PFSK-1 (cell line): Measurements from ENCODE around the gene GPR3.
A peak's percentile ranks its signal among the peaks of the same experiment; 100 is the strongest.

Experiments used
- FOXP2 ChIP-seq: optimal IDR thresholded peaks from 2 replicates; pipeline ENCODE3; 2011; ENCODE audit warnings: borderline replicate concordance, control low read depth, inconsistent platforms; ENCODE audit not compliant: insufficient read depth; ENCODE audit errors: extremely low read length, extremely low read depth
- POLR2AphosphoS5 ChIP-seq: IDR thresholded peaks from 2 replicates; pipeline ENCODE4 v1.6.1; 2012; ENCODE audit warnings: low read depth, mild to moderate bottlenecking, control low read depth, low read length, moderate library complexity
- SIN3A ChIP-seq: IDR thresholded peaks from 2 replicates; pipeline ENCODE4 v1.6.1; 2012; ENCODE audit warnings: mild to moderate bottlenecking, low read length, moderate library complexity, borderline replicate concordance; ENCODE audit not compliant: insufficient read depth
- TAF1 ChIP-seq: IDR thresholded peaks from 2 replicates; pipeline ENCODE4 v1.6.1; 2012; ENCODE audit warnings: low read length, control low read depth, borderline replicate concordance; ENCODE audit not compliant: insufficient read depth
- TF ChIP-seq, protein P1 (sequence below), 2 experiments: IDR thresholded peaks; 2 replicates each; pipeline versions ENCODE4 v1.6.1 to v1.8.0; 2011 to 2012; ENCODE audit warnings: low read depth in 2 of 2, low read length in 2 of 2, control low read depth in 1 of 2, inconsistent platforms in 1 of 2, mild to moderate bottlenecking in 1 of 2, moderate library complexity in 1 of 2; ENCODE audit not compliant: insufficient read depth in 1 of 2

Gene GPR3

DNA sequence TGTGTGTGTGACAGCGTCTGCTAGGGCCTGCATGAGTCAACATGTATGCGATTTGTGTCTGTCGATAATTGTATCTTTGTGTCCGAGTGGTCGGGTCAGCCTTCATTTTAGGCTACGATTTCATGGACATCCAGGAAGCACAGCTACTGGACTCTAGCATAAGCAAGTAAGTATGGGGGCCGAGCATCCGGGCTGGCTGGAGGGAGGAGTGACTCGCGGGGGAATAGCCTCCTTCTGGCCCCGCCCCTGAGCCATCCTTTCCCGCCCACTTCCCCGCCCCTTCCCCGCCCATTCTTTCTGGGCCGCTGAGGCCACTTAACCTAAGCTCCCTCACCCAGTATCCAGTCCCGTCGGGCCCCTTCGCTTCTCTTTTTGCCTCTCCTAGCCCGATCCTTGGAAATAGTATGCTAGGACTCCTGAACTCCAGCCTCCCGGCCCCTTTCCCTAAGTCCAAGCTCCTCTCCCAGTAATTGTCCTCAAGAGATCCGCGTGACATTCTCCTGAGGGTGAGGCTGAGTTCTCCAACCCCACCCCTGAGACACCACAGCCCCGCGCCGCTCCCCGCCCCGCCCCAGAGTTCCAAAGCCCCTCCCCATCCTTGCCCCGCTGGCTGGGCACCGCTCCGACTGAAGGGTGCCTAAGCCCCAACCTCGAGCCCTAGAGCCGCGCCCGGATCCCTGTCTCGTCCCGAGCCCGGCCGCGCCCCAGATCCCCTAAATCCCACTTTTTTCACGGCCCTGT, 26.9 kb upstream of the GPR3 start:
- TF ChIP-seq POLR2AphosphoS5, result peak; percentile 66
- 0 out of 2 replicates have a peak, but pooled peaks have one; percentile 29 for TF ChIP-seq TAF1
- TF ChIP-seq FOXP2, result no peak
- TF ChIP-seq, protein P1, sequence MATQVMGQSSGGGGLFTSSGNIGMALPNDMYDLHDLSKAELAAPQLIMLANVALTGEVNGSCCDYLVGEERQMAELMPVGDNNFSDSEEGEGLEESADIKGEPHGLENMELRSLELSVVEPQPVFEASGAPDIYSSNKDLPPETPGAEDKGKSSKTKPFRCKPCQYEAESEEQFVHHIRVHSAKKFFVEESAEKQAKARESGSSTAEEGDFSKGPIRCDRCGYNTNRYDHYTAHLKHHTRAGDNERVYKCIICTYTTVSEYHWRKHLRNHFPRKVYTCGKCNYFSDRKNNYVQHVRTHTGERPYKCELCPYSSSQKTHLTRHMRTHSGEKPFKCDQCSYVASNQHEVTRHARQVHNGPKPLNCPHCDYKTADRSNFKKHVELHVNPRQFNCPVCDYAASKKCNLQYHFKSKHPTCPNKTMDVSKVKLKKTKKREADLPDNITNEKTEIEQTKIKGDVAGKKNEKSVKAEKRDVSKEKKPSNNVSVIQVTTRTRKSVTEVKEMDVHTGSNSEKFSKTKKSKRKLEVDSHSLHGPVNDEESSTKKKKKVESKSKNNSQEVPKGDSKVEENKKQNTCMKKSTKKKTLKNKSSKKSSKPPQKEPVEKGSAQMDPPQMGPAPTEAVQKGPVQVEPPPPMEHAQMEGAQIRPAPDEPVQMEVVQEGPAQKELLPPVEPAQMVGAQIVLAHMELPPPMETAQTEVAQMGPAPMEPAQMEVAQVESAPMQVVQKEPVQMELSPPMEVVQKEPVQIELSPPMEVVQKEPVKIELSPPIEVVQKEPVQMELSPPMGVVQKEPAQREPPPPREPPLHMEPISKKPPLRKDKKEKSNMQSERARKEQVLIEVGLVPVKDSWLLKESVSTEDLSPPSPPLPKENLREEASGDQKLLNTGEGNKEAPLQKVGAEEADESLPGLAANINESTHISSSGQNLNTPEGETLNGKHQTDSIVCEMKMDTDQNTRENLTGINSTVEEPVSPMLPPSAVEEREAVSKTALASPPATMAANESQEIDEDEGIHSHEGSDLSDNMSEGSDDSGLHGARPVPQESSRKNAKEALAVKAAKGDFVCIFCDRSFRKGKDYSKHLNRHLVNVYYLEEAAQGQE (IDR thresholded peaks at IDR 0.05; ENCODE audit: insufficient read depth in 1 of 2, low read depth in 2 of 2, low read length in 2 of 2), result no peak

DNA sequence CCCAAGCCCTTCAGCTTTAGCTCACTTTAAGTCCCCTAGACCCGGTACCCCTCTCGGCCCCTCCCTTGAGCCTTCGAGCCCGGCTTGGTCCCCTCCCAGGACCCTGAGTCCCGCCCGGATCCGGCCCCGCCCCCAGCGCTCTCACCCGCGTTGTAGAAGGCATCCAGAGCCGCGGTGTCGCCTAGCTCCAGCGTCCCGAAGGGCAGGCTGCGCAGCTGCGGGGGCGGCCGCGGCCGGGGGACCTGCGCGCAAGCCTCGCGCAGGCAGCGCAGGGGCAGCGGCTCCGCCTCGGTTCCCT, 26.4 kb upstream of the GPR3 start:
- no peak for TF ChIP-seq POLR2AphosphoS5
- no peak for TF ChIP-seq TAF1
- TF ChIP-seq FOXP2, result peak; percentile 10
- TF ChIP-seq SIN3A, result no peak
- TF ChIP-seq, protein P1 (IDR thresholded peaks at IDR 0.05; ENCODE audit: insufficient read depth in 1 of 2, low read depth in 2 of 2, low read length in 2 of 2), result no peak

DNA sequence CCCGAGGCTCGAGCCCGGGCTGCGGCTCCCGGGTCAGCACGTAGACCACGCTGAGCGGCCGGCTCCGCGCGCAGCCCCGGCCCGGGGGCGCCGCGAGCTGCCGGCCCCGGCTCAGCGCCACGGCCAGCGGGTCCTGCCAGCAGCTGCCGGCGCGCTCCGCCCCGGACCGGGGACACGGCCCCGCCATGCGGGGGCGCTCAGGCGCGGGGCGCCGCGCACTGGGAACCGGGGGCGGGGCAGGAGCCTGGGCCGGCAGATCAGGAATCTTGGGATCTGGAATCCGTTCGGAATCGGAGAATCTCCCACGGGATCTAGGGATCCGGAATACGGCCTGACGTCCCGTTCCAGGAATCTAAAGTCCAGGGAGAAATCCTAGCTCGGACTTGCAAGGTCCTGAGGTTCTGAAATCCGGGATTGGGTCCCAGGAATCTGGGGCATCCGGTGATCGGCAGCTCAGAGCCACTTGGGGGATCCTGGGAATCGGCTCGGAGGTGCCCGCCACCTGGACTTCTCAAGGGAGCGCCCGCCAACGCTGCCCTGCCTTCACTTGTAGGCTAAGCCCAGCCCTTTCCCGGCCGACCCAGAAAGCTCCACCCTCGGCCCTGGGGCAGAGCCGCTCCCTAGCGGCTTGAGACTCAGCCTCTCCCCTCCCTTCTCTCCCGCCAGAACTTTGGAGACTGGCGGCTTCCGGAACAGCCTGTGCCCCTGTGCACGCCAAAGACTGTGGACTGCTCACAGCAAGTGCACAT, 25.8 kb upstream of the GPR3 start, which contains the start of gene MAP3K6:
Gene MAP3K6, minus strand, starts transcription at position 551 of the 749 bp plus-strand sequence. Its CDS starts 364 bp downstream, at position 187.
- no peak for TF ChIP-seq SIN3A
- TF ChIP-seq, protein P1 (IDR thresholded peaks at IDR 0.05; ENCODE audit: insufficient read depth in 1 of 2, low read depth in 2 of 2, low read length in 2 of 2), result no peak; a peak in 1 of 4 replicates
- TF ChIP-seq TAF1, result no peak; the same call in 1 of the 2 replicates
- peak; percentile 73; the same call in 1 of the 2 replicates for TF ChIP-seq POLR2AphosphoS5
- TF ChIP-seq FOXP2, result peak; percentile 6

DNA sequence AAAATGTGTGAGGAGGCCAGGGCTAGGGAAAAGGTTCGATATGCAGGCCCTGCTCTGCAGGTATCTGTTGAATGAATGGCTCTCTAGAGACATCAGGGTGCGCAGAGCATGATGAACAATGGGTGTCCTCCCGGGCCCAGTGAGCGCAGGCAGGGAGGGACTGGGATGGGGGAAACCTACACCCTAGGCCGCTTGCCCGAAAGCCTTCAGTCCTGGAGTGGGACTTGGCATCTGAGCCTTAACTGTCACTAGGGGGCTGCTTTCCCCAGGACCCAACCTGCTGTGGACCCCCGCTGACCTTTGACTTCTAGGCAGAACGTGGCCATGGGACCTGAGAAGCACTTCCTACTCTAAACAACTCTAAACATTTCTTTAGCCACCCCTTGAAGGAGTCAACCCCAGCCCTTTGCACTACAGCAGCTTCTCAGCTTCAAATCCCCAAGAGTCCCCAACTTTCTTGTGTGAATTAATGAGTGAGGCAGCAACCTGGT, 25.2 kb upstream of the GPR3 start:
- TF ChIP-seq, protein P1 (IDR thresholded peaks at IDR 0.05; ENCODE audit: insufficient read depth in 1 of 2, low read depth in 2 of 2, low read length in 2 of 2), result no peak
- TF ChIP-seq POLR2AphosphoS5, result no peak
- no peak for TF ChIP-seq TAF1
- TF ChIP-seq SIN3A, result no peak
